GM19438 (cell line): ENCODE results near the gene TEX51.

Experiments used
- ATAC-seq: cut with Tn5 transposase; IDR thresholded peaks from one replicate; pipeline ENCODE4 v1.9.1; 2021; ENCODE audit warnings: low read depth; ENCODE audit not compliant: unreplicated experiment

The TEX51 gene

DNA sequence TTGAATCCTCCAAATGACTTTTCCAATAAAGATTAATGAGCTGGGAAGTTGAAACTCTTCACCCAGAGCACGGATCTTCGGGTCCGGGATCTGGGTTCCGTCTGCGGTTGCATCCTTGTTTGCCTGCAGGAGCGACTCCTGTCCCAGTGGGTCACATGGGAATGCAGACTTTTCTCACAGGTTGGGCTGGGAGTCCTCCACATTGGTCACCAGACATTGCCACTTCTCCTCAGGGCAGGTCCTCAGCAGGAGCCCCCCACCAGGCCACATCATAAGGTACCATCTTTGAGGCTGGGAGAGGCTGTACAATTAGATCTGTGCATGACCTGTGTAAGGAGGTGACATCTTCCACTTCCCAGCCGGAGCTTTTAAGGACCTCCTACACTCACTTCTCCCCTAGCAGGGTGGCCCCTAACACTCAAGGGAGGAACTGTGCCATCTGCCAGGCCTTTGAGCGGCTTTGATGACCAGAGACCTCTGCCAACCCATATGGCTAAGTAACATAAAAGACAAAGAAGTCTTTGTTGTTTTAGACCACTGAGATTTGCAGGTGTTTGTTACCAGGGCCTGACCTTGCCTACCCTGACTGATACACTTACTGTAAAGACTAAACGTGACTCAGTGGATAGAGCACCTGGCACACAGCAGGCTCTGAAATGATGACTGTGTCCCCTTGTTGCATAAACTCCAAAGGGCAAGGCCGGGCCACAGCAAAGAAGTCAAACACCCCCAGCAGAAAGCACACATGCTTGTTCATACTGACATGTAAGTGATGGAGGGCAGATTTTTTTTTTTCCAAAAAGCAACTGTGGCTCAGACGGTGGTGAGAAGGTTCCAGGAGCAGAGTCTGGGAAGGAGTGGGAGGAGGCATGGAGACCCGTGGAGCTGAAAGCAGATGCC lies 7.9 kb upstream of the TEX51 start:
- ATAC-seq, result no peak

DNA sequence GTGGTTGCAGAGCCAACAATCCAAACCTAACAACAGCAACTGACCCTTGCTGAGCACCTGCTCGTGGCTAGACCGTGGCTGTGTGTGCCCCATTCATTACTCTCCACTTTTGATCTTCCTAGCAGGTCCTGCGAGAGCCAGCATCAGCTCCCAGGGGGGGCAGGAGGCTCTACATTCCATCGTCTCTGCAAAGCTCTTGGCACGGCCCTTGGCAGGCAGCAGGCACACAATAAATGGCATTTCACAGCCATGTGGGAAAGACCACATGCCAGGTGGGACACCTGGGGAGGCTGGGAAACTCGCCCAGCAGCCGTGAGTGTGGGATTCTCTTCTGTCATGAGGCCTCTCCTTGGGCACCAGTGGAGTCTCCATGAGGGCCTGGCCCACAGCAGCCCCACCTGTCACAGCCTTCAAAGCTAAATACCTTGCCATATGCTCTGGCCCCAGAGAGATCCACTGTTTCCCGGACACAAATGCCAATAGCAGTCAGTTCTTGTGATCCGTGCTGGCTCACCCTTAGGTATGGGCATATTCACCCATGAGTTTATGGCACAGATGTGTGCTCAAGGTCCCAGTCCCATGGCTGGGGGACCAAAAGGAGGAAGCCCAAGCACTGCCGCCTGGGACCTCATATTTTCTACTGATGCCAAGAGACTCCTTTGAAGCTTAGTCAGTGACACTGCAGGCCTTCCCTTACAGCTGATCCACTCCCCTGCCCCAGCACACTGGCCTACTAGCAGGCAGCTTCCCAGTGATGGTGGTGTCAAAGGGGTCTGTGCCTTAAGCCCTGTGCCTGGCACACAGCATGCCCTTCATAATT lies 6.8 kb upstream of the TEX51 start:
- ATAC-seq, result no peak

DNA sequence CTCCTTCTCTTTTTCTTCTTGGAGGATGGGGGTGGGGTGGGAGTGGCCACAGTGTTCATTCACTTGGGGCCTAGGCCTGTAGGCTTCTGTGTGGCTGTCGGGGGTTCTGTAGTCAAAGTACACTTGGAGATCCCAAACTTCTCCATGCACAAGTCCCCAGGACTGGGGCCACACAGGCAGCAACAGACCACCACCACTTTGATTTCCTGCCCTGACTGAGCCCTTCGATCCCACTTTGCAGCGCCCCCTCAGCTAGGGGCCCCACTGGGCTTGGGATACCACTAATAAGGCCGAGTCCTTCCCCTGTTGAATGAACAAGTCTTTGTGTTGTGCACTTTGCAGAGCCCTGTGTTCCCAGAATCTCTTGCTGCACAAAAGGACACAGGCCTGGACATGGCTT lies 5.5 kb upstream of the TEX51 start:
- no peak for ATAC-seq

DNA sequence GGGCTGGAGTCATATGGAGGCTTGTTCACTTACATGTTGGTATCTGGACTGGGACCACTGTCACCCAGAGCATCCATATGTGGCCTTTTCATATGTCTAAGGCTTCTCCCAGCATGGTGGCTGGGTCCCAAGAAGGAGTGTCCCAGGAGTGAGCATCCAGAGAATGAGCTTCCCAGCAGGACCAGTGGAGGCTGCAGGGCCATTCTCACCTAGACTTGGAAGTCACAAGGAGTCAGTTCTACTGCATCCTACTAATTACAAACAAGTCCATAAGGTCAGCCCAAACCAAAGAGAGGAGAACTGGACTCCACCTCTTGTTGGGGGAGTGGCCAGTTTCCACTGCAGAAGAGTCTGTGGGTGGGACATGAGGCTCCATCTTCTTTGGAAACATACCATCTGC lies 5.1 kb upstream of the TEX51 start:
- no peak for ATAC-seq

DNA sequence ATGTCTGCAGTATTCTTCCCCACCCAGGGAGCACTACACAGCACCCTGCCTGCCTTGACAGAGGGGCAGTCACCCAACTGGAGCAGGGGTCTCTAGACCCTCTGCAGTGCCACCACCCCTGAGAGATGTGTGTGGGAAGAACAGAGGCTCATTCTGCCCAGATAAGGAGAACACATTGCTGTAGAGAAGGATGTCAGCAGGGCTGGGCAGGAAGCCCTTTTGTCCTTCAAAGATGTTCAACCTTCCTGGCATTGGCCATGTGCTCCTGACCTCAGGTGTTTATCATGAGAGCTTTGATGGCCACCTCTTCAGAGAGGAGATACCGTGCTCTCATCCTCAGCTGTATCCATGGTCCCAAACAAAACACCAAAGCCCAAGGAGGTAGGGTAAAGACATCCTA lies 4.6 kb upstream of the TEX51 start:
- ATAC-seq, result no peak

DNA sequence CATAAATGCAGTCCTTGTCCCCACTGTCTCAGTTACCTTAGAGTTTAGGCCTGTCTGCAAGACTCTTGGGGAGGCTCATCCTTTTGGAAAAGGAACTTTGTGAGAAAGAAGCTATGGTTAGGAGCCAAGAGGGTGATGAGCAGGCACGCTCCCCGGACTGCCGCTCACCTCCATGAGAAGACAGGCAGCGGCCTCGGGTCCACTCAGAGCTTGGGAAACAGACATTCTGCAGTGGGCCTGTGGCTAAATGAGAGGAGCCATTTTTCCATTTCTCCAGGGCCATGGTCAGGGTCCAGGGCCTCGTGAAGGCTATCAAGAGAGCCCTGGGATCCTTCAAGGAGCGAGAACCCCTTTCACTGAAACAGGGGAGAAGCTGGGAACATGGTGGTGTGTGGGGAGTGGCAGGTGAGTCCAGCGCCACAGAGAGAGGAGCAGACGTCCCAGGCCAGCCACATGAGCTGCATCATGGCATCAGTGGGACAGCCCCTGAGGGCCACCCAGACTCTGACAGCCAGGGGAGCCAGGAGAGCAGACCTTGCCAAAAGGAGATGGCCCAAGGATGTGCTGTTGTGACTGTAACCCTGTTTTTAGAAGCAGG lies 4.0 kb upstream of the TEX51 start:
- no peak for ATAC-seq

DNA sequence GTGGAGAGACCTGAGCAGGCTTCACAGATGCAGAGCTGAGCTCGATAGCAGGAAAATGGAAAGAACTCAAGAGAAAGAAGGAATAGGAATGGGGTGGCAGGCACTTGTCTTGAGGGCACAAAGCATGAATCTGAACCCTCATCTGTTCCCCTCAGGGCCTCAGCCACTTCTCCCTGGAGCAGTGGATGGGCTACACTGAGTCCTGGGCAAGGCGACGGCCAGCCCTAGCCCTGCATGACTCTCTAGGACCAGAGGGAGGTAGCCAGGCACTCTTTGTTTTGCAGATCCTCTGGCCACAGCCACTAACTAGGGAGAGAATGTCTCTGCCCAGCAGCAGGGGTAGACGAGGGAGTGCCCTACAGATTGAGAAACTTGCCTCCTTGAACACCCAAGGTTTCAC lies 3.4 kb upstream of the TEX51 start:
- no peak for ATAC-seq

DNA sequence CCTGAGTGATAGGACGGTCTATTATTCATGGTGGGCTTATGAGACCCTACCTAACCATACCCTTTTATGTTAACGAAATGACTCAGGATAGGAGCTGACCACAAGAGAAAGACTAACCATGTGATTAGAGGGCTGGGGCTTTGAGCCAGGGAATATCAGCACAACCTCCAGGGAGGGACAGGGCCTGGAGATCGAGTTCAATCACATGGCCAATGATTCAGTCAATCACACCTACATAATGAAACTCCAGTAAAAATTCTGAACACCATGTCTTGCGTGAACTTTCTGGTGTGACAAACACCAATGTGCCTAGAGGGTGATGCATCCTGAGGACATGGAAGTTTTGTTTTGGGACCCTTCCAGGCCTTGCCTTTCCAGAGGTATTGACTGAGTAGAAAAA lies 2.2 kb upstream of the TEX51 start:
- ATAC-seq, result no peak

DNA sequence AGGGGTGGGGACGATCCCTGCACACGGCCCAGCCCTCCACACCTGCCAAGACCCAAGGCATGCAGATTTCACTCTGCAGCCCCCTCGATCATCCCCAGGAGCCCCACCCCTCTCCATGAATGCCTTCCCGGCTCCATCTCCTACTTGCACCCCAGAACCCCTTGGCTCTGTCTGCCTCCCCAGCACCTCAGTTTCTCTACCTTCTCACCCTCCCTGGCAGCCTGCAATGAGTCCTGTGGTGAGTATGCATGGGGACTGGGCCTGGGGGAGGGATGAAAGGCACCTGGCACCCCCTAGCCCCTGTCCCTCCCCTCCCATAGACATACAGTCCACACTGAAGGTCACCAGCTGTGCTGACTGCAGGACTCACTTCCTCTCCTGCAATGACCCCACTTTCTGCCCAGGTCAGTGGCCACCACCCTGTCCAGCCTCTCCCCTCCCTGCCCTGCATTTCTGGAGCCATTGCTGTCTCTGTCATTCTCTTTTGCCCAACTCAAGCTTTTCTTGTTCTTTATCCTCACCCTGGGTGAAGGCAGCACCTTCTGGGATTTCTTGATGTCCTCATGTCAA lies 1.0 kb downstream of the TEX51 start:
- ATAC-seq, result no peak

DNA sequence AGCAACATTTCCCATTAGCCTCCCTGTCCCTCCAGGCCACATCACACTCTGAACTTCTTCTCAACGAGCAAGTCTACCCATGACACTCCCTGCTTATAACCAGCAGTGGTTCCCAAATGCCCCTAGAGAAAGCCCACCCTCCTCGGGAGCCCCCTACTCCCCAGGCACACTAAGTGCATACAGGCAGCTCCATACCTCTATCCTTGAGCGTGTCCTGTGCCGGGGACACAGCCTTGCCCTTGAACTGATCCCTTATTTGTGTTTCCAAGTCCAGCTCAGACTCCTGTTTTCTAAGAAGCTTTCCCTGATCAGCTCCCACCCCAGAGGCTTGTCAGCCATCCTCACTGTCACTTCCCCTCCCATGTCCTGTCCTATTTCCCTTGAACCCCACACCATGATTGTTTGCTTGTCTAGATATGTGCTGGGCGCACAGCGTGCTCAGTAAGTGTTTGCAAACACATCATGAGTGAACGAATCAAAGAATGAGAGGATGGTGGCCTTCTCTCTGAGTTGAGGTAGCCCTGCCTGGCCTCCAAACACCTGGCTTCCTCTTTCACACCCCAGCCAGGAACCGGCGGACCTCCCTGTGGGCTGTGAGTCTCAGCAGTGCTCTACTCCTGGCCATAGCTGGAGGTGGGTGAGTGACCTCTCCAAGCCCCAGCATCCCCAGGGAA lies 2.1 kb downstream of the TEX51 start:
- no peak for ATAC-seq

DNA sequence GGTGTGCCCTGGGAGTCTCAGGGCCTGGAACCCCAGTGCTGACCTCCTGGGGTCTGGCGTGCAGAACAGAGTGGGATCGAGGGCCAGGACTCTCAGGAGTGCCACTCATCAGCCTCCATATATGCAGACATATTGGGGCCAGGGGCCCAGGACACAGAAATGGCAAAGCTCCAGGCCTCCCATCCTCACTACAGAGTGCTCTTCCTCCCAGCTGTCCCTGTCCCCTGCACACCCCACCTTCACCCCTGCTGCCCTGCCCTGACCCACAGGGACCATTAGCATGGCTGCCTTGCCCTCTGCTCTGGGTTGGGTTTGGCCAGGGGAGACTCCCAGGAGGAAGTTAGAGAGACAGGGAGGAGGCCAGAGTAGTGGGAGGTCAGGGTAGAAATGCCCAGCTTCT lies 2.8 kb downstream of the TEX51 start:
- no peak for ATAC-seq

DNA sequence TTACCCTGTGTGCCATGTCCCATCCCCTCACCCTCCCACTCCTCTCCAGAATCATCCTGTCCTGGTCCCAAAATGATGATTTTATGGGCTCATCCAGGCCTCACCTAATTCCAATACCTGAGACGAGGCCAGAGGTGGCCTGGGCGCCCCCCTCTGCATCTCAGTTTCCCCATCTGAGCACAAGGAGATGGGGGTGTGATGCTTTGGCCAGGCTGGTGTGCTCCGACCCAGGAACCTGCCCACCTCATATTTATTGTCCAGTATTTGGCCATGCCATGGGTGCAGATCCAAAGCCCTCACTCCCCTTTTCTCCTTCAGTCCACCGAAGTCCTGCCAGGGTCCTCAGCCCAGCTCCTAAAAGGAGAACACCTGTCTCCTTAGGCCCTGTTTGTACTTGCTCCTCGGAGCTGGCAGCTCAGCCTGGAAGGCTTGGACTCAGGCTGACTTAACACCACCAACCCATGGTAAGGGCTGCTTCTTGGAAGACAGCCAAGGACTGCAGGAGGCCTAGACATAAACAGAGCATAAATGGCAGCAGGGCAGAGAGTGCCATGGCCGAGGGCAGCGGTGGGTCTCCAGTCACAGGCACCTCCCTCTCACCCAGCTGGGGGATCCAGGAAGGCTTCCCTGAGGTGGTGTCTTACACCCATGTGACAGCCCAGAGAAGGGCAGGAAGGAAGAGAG lies 3.6 kb downstream of the TEX51 start:
- ATAC-seq, result no peak

DNA sequence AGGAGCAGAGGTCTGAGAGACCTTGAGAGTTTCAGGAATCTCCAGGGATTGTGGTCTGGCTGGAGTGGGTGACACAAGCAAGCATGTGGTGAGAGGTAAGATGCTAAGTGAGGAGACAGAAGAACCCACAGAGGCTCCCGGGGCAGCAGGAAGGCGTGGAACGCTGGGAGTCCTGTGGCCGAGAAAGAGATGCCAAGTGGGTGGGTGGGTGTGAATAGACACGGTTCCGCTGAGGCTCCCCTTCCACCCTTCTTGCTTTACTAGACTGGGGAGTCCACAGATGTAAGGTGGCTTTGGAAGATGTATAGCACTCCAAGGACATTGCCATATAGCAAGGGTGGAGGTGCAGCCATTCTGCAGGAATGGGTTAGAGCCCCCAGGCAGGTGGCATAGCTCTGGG lies 4.2 kb downstream of the TEX51 start:
- no peak for ATAC-seq

DNA sequence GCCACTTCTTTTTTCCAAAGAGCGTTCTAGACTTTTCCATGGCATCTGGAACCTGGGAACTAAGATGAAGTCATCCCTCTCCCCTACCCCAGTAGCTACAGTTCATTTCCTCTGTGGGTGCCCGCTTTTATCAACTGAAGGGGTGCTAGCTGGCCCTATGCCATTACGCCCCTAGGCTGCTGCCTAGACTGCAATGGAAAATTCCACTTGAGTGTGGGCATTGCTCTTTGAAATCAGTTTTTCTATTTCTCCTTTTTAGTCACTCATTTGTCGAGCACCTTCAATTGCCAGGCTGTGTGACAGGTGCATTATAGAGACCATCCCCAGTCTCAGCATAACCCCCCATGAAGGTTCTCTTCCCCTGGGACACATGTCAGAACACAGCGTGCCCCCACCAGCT lies 7.3 kb downstream of the TEX51 start:
- ATAC-seq, result no peak

DNA sequence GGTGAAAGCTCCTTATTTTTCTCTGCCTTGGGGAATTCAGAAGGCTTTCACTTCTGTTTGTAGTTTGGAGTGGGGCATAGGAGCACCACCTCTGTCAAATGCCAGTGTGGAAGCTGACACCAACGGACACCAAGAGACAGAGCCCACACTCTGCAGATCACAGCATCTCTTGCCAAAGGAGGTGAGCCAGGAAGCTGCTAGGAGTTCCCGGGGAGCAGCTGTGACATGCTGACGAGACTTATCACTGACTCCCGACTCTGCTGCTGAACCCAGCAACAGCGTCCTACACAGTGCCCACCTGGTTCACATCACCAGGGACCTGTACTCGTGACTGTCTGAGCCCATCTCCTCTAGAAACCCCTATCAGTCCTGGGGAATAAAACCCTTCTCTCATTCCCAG lies 8.1 kb downstream of the TEX51 start:
- ATAC-seq, result peak; percentile 6

DNA sequence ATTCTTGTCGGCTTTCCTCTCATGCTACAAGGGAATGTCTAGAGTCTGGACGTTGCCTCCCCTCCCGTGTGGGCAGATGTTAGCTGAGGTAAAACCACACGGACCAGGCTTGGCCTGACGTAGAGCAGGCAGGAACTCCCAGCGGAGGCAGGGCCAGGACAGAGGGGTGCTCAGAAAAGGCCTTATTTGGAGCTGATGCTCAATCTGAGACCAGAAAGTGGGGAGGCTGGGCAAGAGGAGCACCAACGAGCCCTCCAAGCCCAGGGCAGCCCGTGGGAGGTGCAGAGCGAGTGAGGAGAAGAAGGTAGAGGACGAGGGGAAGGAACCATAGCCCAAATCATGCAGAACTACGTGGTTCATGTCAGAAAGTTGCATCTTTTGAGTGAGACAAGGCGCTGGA lies 9.0 kb downstream of the TEX51 start:
- peak; percentile 67 for ATAC-seq

DNA sequence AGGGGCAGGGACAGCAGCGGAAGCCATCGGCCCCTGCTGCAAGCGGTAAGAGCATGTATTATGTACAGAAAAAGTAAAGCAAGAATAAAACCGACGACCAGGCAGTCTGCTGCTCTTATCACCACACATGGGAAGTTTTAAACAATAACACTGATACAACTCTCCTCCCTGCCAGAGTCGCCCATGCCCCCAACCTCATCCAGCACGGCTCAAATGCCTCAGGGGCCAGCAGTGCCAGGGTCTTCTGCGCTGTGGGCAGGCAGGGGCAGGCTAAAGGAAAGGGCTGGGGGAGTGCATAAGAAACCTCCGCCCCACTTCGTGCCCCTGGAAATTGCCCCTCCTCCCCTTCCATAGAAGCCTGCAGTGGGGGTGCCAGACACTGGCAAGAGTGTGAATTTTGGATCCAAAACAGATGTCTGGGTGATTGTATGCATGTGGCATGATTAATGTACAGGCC lies 10.1 kb downstream of the TEX51 start:
- ATAC-seq, result no peak

DNA sequence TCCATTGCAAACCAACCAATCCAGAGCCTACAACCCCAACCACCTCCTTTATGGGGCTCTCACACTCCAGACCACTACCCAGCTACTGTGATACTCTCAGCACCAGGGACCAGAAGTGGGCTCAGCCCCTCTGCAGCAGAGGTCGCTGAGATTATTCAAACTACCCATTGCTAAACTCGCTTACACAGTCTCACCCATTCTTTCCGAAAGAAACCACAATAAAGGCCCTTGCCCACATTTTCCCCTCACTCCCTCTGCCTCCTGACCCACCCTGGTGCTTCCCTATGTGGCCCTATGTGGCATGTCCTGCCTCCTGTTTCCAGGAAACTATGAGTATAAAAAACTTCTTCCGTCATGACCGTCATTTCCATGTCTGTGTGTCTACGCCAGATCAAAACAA lies 10.7 kb downstream of the TEX51 start:
- ATAC-seq, result no peak

DNA sequence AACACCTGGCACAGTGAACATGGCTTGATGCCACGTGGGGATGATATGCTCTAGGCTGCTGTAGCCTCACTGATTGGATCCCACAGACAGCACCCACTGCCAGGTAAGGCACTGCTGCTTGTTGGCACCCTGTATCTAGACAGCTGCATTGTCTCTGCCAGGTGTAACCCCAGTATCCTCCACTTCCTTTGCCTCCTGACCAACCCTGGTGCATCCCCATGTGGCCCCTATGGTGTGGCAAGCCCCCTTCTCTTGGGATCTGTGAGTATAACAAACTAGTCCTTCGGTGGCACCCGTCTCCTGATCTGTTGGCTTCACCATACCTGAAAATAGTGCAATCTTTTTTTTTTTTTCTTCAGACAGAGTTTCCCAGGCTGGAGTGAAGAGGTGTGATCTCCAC lies 11.1 kb downstream of the TEX51 start:
- no peak for ATAC-seq

DNA sequence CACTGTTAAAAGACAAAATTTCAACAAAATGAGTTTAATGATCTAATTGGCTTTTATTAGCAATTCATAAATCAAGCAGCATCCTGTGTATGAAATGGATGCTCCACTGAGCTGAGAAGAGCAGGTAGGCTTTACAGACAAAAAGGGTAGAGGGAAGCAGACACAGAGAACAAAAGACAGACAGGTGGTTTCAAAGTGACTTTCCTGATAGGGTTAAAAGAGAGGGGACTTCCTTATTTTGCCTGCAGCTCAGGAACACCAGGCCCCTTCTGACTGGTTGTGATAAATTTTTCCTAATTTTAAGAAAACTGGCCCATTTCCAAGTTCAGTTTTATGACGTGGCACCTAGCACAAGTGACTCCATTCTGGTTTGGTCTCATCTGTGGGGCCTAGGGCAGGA lies 11.9 kb downstream of the TEX51 start:
- ATAC-seq, result no peak
